HEK293 (cell line): ENCODE data around the gene SERINC3.

ENCODE experiments used
- KLF16 ChIP-seq: fragments of 450-650 bp; formaldehyde crosslinking; IDR thresholded peaks from 2 replicates; pipeline ENCODE4 v1.5.1; 2017; ENCODE audit warnings: missing biosample characterization, missing genetic modification characterization
- ZBTB20 ChIP-seq: fragments of 450-650 bp; formaldehyde crosslinking; IDR thresholded peaks from 2 replicates; pipeline ENCODE4 v1.5.1; 2016; ENCODE audit warnings: missing biosample characterization, missing genetic modification characterization
- ZNF341 ChIP-seq: fragments of 450-650 bp; formaldehyde crosslinking; IDR thresholded peaks from 2 replicates; pipeline ENCODE4; 2016; ENCODE audit warnings: low read depth, missing biosample characterization, missing genetic modification characterization
- ZNF416 ChIP-seq: fragments of 450-650 bp; formaldehyde crosslinking; IDR thresholded peaks from 2 replicates; pipeline ENCODE4 v1.5.1; 2016; ENCODE audit warnings: missing biosample characterization, missing genetic modification characterization
- ZSCAN30 ChIP-seq: fragments of 450-650 bp; IDR thresholded peaks from 2 replicates; pipeline ENCODE4 v1.5.1; 2018; ENCODE audit warnings: missing biosample characterization, mild to moderate bottlenecking, missing genetic modification characterization, moderate library complexity
- TF ChIP-seq, protein P1 (sequence below): fragments of 450-650 bp; formaldehyde crosslinking; IDR thresholded peaks from 2 replicates; pipeline ENCODE4 v1.5.1; 2016; ENCODE audit warnings: missing biosample characterization, missing genetic modification characterization
- TF ChIP-seq, protein P2 (sequence below): fragments of 450-650 bp; formaldehyde crosslinking; IDR thresholded peaks from 2 replicates; pipeline ENCODE4 v1.5.1; 2016; ENCODE audit warnings: missing biosample characterization, missing genetic modification characterization
- TF ChIP-seq, protein P3 (sequence below): fragments of 450-650 bp; formaldehyde crosslinking; IDR thresholded peaks from 2 replicates; pipeline ENCODE4 v1.5.1; 2016; ENCODE audit warnings: missing biosample characterization, missing genetic modification characterization, low read depth
- TF ChIP-seq, protein P4 (sequence below): fragments of 450-650 bp; formaldehyde crosslinking; IDR thresholded peaks from 2 replicates; pipeline ENCODE4 v1.5.1; 2016; ENCODE audit warnings: missing biosample characterization, missing genetic modification characterization, low read depth
- TF ChIP-seq, protein P5 (sequence below): fragments of 450-650 bp; IDR thresholded peaks from 2 replicates; pipeline ENCODE4 v1.5.1; 2018; ENCODE audit warnings: missing biosample characterization, mild to moderate bottlenecking, missing genetic modification characterization
- TF ChIP-seq, protein P6 (sequence below): fragments of 450-650 bp; formaldehyde crosslinking; conservative IDR thresholded peaks from 2 replicates; pipeline ENCODE4 v1.5.1; 2016; ENCODE audit warnings: low read depth, missing biosample characterization, missing genetic modification characterization
- TF ChIP-seq, protein P7 (sequence below): fragments of 450-650 bp; formaldehyde crosslinking; IDR thresholded peaks from 2 replicates; pipeline ENCODE4 v1.5.1; 2017; ENCODE audit warnings: missing biosample characterization, mild to moderate bottlenecking, missing genetic modification characterization, moderate library complexity

DNA sequence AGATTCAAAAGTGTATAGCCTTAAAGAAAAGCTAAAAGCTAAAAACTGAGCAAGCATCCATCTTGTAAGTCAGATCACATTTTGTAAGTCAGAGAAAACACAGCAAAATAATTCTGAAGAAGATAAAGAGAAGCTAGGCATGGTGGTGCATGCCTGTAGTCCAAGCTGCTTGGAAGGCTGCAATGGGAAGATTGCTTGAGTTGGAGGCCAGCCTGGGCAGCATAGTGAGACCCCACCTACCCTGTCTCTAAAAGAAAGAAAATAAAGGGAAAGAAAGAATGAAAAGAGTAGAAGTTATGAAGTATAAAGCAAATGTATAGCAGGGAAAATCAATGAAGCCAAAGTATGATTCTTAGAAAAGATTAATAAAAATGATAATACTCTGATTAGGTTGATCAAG lies 40.0 kb upstream of the SERINC3 start:
- TF ChIP-seq ZBTB20 (tag by site-specific recombination) (no peak), ZSCAN30 (tag by site-specific recombination) (no peak), KLF16 (tag by site-specific recombination) (no peak), ZNF341 (tag by site-specific recombination) (no peak), ZNF416 (tag by site-specific recombination) (no peak)
- TF ChIP-seq, protein P1, sequence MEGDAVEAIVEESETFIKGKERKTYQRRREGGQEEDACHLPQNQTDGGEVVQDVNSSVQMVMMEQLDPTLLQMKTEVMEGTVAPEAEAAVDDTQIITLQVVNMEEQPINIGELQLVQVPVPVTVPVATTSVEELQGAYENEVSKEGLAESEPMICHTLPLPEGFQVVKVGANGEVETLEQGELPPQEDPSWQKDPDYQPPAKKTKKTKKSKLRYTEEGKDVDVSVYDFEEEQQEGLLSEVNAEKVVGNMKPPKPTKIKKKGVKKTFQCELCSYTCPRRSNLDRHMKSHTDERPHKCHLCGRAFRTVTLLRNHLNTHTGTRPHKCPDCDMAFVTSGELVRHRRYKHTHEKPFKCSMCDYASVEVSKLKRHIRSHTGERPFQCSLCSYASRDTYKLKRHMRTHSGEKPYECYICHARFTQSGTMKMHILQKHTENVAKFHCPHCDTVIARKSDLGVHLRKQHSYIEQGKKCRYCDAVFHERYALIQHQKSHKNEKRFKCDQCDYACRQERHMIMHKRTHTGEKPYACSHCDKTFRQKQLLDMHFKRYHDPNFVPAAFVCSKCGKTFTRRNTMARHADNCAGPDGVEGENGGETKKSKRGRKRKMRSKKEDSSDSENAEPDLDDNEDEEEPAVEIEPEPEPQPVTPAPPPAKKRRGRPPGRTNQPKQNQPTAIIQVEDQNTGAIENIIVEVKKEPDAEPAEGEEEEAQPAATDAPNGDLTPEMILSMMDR (tag by site-specific recombination) = no peak
- TF ChIP-seq, protein P2, sequence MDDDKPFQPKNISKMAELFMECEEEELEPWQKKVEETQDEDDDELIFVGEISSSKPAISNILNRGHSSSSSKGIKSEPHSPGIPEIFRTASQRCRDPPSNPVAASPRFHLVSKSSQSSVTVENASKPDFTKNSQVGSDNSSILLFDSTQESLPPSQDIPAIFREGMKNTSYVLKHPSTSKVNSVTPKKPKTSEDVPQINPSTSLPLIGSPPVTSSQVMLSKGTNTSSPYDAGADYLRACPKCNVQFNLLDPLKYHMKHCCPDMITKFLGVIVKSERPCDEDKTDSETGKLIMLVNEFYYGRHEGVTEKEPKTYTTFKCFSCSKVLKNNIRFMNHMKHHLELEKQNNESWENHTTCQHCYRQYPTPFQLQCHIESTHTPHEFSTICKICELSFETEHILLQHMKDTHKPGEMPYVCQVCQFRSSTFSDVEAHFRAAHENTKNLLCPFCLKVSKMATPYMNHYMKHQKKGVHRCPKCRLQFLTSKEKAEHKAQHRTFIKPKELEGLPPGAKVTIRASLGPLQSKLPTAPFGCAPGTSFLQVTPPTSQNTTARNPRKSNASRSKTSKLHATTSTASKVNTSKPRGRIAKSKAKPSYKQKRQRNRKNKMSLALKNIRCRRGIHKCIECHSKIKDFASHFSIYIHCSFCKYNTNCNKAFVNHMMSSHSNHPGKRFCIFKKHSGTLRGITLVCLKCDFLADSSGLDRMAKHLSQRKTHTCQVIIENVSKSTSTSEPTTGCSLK = no peak
- TF ChIP-seq, protein P3, sequence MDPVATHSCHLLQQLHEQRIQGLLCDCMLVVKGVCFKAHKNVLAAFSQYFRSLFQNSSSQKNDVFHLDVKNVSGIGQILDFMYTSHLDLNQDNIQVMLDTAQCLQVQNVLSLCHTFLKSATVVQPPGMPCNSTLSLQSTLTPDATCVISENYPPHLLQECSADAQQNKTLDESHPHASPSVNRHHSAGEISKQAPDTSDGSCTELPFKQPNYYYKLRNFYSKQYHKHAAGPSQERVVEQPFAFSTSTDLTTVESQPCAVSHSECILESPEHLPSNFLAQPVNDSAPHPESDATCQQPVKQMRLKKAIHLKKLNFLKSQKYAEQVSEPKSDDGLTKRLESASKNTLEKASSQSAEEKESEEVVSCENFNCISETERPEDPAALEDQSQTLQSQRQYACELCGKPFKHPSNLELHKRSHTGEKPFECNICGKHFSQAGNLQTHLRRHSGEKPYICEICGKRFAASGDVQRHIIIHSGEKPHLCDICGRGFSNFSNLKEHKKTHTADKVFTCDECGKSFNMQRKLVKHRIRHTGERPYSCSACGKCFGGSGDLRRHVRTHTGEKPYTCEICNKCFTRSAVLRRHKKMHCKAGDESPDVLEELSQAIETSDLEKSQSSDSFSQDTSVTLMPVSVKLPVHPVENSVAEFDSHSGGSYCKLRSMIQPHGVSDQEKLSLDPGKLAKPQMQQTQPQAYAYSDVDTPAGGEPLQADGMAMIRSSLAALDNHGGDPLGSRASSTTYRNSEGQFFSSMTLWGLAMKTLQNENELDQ (tag by site-specific recombination) = no peak
- TF ChIP-seq, protein P4, sequence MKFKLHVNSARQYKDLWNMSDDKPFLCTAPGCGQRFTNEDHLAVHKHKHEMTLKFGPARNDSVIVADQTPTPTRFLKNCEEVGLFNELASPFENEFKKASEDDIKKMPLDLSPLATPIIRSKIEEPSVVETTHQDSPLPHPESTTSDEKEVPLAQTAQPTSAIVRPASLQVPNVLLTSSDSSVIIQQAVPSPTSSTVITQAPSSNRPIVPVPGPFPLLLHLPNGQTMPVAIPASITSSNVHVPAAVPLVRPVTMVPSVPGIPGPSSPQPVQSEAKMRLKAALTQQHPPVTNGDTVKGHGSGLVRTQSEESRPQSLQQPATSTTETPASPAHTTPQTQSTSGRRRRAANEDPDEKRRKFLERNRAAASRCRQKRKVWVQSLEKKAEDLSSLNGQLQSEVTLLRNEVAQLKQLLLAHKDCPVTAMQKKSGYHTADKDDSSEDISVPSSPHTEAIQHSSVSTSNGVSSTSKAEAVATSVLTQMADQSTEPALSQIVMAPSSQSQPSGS (tag by site-specific recombination) = no peak
- TF ChIP-seq, protein P5, sequence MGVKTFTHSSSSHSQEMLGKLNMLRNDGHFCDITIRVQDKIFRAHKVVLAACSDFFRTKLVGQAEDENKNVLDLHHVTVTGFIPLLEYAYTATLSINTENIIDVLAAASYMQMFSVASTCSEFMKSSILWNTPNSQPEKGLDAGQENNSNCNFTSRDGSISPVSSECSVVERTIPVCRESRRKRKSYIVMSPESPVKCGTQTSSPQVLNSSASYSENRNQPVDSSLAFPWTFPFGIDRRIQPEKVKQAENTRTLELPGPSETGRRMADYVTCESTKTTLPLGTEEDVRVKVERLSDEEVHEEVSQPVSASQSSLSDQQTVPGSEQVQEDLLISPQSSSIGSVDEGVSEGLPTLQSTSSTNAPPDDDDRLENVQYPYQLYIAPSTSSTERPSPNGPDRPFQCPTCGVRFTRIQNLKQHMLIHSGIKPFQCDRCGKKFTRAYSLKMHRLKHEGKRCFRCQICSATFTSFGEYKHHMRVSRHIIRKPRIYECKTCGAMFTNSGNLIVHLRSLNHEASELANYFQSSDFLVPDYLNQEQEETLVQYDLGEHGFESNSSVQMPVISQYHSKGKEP = no peak
- TF ChIP-seq, protein P6, sequence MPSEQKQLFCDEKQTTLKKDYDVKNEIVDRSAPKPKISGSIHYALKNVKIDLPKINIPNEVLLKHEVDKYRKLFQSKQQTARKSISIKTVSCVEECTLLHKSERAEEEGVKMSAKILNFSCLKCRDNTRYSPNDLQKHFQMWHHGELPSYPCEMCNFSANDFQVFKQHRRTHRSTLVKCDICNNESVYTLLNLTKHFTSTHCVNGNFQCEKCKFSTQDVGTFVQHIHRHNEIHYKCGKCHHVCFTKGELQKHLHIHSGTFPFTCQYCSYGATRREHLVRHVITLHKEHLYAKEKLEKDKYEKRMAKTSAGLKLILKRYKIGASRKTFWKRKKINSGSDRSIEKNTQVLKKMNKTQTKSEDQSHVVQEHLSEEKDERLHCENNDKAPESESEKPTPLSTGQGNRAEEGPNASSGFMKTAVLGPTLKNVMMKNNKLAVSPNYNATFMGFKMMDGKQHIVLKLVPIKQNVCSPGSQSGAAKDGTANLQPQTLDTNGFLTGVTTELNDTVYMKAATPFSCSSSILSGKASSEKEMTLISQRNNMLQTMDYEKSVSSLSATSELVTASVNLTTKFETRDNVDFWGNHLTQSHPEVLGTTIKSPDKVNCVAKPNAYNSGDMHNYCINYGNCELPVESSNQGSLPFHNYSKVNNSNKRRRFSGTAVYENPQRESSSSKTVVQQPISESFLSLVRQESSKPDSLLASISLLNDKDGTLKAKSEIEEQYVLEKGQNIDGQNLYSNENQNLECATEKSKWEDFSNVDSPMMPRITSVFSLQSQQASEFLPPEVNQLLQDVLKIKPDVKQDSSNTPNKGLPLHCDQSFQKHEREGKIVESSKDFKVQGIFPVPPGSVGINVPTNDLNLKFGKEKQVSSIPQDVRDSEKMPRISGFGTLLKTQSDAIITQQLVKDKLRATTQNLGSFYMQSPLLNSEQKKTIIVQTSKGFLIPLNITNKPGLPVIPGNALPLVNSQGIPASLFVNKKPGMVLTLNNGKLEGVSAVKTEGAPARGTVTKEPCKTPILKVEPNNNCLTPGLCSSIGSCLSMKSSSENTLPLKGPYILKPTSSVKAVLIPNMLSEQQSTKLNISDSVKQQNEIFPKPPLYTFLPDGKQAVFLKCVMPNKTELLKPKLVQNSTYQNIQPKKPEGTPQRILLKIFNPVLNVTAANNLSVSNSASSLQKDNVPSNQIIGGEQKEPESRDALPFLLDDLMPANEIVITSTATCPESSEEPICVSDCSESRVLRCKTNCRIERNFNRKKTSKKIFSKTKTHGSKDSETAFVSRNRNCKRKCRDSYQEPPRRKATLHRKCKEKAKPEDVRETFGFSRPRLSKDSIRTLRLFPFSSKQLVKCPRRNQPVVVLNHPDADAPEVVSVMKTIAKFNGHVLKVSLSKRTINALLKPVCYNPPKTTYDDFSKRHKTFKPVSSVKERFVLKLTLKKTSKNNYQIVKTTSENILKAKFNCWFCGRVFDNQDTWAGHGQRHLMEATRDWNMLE (tag by site-specific recombination) = no peak
- TF ChIP-seq, protein P7, sequence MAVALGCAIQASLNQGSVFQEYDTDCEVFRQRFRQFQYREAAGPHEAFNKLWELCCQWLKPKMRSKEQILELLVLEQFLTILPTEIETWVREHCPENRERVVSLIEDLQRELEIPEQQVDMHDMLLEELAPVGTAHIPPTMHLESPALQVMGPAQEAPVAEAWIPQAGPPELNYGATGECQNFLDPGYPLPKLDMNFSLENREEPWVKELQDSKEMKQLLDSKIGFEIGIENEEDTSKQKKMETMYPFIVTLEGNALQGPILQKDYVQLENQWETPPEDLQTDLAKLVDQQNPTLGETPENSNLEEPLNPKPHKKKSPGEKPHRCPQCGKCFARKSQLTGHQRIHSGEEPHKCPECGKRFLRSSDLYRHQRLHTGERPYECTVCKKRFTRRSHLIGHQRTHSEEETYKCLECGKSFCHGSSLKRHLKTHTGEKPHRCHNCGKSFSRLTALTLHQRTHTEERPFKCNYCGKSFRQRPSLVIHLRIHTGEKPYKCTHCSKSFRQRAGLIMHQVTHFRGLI (tag by site-specific recombination) = no peak
